T-helper 17 cell (primary cell): ENCODE data around the gene MVD. TPM values are rescaled to one million over a fixed set of nuclear protein-coding genes. Genes with fewer than 3 reads are reported as not detected.

Source experiments
- ATAC-seq: fragments of 150-1000 bp; cut with Tn5 transposase; 2 replicates; pipeline ENCODE4 v1.10.0; 2021; ENCODE audit warnings: mild to moderate bottlenecking, moderate library complexity
- DNase-seq, 3 donors: peaks; one replicate each; pipeline versions ENCODE4 v3.0.0 to v3.0.0-alpha.2; 2020 to 2021
- H3K9me3 ChIP-seq: one replicate; pipeline ENCODE4 v1.7.0; 2013; ENCODE audit warnings: low read length, mild to moderate bottlenecking; ENCODE audit not compliant: control insufficient read depth, poor library complexity, severe bottlenecking
- H3K27ac Mint-ChIP-seq: one replicate; pipeline ENCODE4 v1.8.0; 2022; ENCODE audit warnings: mild to moderate bottlenecking, moderate library complexity, mixed read lengths
- H3K27me3 Mint-ChIP-seq: one replicate; pipeline ENCODE4 v1.8.0; 2022; ENCODE audit warnings: mixed read lengths
- H3K36me3 Mint-ChIP-seq: one replicate; pipeline ENCODE4 v1.8.0; 2022; ENCODE audit warnings: low read depth, mixed read lengths
- H3K4me1 Mint-ChIP-seq: one replicate; pipeline ENCODE4 v1.8.0; 2022; ENCODE audit warnings: mild to moderate bottlenecking, mixed read lengths
- H3K4me3 Mint-ChIP-seq: one replicate; pipeline ENCODE4 v1.8.0; 2022; ENCODE audit warnings: mild to moderate bottlenecking, moderate library complexity, mixed read lengths
- total RNA-seq, 4 donors: library from RNA in 2 of 4; stranded (reverse) in 2 of 4; gene quantifications; one replicate each; pipeline ENCODE4 v1.2.3 and lab custom pipeline; 2022 to 2026

Gene MVD
- total RNA-seq, 2 donors from 2014 or later, result 40.4 to 72.8 TPM

DNA sequence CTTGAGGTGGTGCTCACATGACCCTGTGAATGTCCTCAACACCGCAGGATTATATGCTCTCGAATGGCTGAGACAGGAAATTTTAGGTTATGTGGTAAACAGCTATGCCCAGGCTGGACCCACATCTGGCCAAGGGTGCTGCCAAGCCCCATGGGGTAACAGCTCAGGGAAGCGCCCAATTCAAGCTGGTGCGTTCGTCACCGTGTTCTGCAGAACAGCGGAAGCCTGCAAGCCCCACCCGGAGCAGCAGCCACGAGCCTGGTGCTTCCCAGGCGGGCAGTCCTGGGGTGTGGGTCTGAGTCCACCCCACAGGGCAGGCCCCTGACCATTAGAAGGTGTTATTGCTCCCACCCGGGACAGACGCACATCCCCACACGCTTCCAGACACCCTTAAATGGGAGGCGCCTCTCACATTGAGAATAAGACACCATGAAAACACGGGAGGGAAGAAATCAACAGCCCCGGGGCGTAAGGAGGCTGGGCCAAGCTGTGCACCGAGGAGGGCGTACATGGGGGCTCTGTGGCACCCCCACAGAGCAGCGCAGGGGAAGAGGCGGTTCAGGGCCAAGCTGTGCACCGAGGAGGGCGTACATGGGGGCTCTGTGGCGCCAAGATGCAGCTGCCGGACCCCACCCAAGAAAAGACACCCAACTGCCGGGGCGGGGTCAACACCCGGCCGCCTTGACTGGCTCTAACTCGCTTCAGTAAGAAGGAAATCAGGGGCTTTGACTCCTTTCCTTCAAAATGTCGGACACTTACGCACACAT lies 9.1 kb downstream of the MVD start:
- peak overlapping the region; percentile 34 for H3K27ac Mint-ChIP-seq
- H3K4me3 Mint-ChIP-seq, result no peak overlapping the region
- H3K36me3 Mint-ChIP-seq, result peaks cover 3% of the 10 kb centered on the region
- no peaks in the 10 kb centered on the region for H3K9me3 ChIP-seq
- ATAC-seq, result no peak
- peaks cover 14% of the 10 kb centered on the region for H3K4me1 Mint-ChIP-seq
- H3K27me3 Mint-ChIP-seq, result no peaks in the 10 kb centered on the region
- no peak for DNase-seq

DNA sequence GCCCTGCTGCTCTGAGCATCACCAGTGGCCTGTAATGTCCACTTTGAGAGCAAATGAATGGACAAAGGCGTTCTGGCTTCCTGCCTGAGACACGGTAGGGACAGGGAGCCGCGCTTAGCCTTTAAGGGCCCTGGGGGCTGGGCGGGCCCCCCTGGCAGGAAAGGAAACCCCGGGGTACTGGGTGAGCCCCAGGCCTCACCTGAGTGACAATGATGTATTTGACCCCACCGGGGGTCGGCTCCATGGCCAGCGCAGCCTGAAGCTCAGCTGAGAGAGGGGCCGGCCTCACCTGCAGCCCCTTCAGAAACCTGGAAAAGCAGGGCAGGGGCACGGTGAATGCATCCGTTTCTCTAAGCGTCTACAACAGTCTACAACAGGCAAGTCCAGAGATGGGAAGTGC lies 9.8 kb downstream of the MVD start:
- Mint-ChIP-seq H3K4me3 (no peak overlapping the region), H3K27me3 (no peaks in the 10 kb centered on the region), H3K36me3 (peaks cover 3% of the 10 kb centered on the region), H3K27ac (peak overlapping the region; percentile 34), H3K4me1 (peaks cover 14% of the 10 kb centered on the region)
- ATAC-seq, result no peak
- H3K9me3 ChIP-seq, result no peaks in the 10 kb centered on the region
- no peak for DNase-seq

DNA sequence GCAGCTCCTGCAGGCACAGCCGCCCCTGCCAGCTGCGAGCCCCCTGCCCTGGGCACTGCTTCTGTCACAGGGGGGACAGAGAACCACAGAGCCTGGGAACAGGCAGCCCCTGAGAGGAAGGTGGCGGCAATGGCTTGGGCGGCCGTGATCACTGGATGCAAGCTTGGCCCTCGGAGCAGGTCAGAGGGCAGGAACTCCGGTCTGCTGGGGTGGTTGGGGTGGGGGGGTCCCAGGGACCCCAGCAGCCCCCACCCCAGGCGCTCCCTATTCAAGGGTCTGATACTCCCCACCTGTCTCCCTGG lies 10.2 kb downstream of the MVD start:
- ATAC-seq, result no peak
- no peak for DNase-seq
- H3K27me3 Mint-ChIP-seq, result no peaks in the 10 kb centered on the region
- peaks cover 14% of the 10 kb centered on the region for H3K4me1 Mint-ChIP-seq
- no peak overlapping the region for H3K4me3 Mint-ChIP-seq
- no peaks in the 10 kb centered on the region for H3K9me3 ChIP-seq
- no peak overlapping the region for H3K27ac Mint-ChIP-seq
- H3K36me3 Mint-ChIP-seq, result peaks cover 3% of the 10 kb centered on the region

DNA sequence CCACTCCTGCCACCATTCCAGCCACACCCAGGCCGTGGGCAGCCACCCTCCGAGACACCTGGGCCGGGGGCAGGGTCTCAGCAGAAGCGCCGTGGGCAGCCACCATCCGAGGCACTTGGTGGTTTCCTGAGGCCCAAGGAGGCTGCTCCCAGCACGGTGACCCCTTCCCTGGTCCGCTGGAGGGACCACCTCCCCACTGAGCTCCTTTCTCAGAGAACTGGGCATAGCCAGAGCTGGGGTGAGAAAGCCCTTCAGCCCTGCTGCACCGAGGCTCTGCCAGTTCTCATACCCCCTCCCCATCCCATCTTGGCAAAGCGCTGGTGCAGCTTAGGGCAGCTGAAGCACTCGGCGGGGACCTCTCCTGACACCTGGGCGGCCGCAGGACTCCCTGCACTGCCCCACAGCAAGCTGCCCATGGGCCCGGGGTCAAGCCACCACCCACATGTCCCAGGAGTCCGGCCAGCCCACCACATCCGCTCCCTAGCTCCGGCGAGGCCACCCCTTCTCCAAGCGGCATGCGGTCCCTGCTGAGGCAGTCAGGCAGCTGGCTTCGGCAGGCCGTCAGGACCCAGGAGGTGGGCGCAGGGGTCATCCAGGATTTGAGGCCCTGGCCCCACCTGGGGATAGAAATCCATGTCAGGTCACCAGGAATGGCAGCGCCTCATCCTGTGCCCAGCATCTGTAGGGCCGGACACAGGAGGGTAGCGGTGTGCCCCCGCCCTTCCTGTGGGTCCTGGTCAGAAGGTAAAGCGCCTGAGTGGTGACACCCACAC lies 10.7 kb downstream of the MVD start:
- H3K36me3 Mint-ChIP-seq, result peaks cover 3% of the 10 kb centered on the region
- no peak for ATAC-seq
- no peaks in the 10 kb centered on the region for H3K9me3 ChIP-seq
- peak overlapping the region; percentile 89 for H3K27ac Mint-ChIP-seq
- H3K4me1 Mint-ChIP-seq, result peaks cover 14% of the 10 kb centered on the region
- no peak for DNase-seq
- H3K4me3 Mint-ChIP-seq, result peak overlapping the region; percentile 92
- no peaks in the 10 kb centered on the region for H3K27me3 Mint-ChIP-seq

DNA sequence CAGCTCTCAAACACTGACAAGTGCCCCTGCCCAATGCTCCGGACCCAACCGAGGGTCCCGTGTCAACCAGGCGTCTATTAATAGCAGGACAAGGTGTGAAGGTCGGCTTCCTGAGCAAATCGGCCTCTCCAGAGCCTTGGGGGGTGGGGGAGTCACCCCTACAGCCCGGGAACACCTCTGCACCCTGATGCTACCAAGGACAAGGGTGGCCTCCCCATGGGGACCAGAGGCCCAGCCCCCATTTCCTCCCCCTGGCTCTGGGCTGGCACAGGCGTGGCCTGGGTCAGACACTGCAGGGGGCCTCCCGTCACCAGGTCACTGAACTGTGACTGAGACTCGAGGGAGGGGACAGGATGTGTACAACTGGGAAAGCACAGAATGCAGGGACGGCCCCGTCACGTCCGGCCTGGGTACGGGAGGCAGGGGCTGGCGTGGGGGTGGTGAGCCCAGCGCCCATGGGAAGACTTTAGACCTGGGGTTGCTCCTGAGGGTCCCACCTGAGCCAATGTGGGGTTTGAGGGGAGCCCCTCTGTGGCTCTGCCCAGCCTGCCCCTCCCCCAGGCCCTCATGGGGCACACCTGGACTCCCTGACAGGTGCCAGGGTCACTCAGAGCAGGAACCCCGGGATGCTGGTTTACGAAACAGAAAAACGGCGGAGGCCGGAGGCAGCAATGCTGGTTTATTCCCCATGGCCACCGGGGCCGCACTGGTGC lies 11.5 kb downstream of the MVD start:
- no peaks in the 10 kb centered on the region for H3K9me3 ChIP-seq

DNA sequence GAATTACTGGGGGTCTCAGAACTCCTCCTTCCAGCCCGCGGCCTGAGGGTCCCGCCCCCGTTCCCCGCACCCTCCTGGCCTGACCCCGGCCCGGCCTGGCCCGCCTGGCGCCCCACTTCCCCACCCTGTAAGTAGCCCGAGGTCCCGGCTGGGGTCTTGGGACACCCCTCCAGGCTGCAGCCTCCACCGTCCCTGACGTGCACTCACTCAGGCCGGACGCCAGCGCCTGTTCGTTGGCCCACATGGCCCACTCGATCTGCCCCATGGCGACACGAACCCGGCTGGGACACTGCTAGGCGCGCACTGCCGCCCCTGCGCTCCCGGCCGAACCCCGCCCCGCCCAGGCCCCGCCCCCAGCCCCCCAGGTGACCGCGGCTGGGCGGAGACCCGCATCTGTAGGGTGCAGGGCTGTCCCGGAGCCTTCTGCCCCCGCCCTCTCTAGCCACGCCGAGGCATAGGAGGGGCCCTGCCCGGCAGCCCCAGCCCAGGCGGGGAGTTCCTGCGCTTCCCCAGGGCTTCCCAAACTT lies 12.1 kb downstream of the MVD start, which contains the start of gene CYBA:
CYBA (minus strand) TSS at position 305 of the 527 bp plus-strand sequence; CDS start at position 265, 40 bp downstream.
- H3K9me3 ChIP-seq, result no peaks in the 10 kb centered on the region
- Mint-ChIP-seq H3K27ac (peak within 1 kb of the TSS; percentile 89), H3K27me3 (no peaks in the 10 kb centered on the region), H3K36me3 (peaks cover 3% of the 10 kb centered on the region), H3K4me3 (peak within 1 kb of the TSS; percentile 92), H3K4me1 (peaks cover 14% of the 10 kb centered on the region)
- ATAC-seq, result peak; percentile 88
- peak; percentile 74 to 78 (median 77) for DNase-seq

More for the DNA sequence above, 11.5 kb downstream of the MVD start:
- peaks cover 3% of the 10 kb centered on the region for H3K36me3 Mint-ChIP-seq
- ATAC-seq, result peak; percentile 76
- no peaks in the 10 kb centered on the region for H3K27me3 Mint-ChIP-seq
- H3K27ac Mint-ChIP-seq, result peak overlapping the region; percentile 89
- H3K4me3 Mint-ChIP-seq, result peak overlapping the region; percentile 92
- peaks cover 14% of the 10 kb centered on the region for H3K4me1 Mint-ChIP-seq
- peak; percentile 52 to 61 (median 56) for DNase-seq

DNA sequence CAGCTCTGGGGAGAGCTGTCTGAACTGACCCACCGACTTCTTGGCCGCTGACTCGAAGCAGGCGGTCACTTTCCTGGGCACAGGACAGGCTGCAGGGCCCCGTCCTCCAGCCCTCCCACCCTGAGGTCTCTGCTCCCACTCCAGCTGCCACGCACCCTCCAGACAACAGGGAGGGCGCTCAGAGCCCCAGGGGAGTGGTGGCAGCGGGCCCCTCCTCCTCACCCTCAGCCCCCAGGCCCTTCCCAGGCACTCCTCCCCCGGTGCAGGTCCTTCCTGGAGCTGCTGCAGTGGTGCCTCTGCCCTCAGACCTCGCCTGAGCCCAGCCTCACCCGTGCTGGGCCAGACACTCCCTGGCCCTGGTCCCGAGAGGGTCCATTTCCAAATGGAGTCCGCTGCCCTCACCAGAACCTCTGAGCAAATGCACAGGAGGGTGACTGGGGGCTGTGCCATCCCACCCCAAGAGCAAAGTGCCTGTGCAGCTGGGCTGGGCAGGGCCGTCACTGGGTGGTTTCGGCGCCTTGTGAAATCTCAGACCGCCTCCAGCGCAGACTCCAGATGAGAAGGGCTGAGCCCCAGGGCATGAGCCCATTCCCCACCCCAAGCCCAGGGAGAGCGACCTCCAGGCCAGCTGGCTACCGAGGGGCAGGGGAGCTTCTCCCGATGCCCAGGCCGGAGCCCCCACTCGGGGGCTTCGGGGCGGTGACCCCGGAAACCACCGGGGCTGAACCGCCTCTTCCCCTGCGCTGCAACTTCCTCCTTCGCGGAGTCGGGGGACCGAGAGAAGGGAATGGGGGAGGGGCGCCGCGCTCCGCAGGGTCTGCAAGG lies 12.8 kb downstream of the MVD start:
- ATAC-seq, result peak; percentile 16
- H3K4me3 Mint-ChIP-seq, result peak overlapping the region; percentile 92
- peaks cover 16% of the 10 kb centered on the region for H3K4me1 Mint-ChIP-seq
- DNase-seq, result no peak
- H3K27ac Mint-ChIP-seq, result peak overlapping the region; percentile 89
- no peaks in the 10 kb centered on the region for H3K9me3 ChIP-seq
- no peaks in the 10 kb centered on the region for H3K27me3 Mint-ChIP-seq
- H3K36me3 Mint-ChIP-seq, result peaks cover 2% of the 10 kb centered on the region

DNA sequence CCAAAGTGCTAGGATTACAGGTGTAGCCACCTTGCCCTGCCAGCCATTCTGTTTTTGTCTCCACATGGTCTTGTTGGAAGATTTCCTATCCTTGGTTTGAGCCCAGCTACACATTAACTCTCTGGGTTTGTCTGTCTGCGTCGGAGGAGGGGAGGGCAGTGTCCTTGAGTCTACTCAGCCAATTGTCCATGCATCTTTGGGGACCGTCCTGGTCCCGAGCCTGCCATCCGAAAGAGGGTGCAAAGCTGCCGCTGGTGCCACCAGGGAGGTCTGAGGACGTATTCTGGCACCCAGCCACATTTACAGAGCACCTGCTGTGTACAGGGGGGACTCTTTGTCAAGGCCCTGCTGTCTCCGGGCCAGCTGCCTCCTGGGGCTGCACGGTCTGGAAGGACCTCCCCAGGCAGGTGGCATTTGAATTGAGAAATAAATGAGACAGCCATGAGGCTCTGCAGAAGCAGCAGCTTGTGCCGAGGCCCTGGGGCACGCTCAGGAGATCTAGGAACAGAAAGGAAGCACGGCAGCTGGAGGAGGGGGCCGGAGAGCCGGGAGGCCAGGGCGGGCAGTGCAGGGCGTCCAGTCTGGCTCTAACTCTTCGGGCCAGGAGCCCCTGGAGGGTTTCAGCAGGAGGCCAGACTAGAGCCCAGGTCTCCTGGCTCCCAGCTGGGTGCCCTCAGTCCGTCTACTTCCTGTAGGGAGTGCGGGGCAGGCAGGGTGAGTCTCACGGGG lies 13.5 kb downstream of the MVD start:
- H3K27ac Mint-ChIP-seq, result peak overlapping the region; percentile 89
- H3K9me3 ChIP-seq, result no peaks in the 10 kb centered on the region
- H3K36me3 Mint-ChIP-seq, result no peaks in the 10 kb centered on the region
- peaks cover 23% of the 10 kb centered on the region for H3K4me1 Mint-ChIP-seq
- H3K27me3 Mint-ChIP-seq, result no peaks in the 10 kb centered on the region
- H3K4me3 Mint-ChIP-seq, result peak overlapping the region; percentile 92
- no peak for DNase-seq
- no peak for ATAC-seq

DNA sequence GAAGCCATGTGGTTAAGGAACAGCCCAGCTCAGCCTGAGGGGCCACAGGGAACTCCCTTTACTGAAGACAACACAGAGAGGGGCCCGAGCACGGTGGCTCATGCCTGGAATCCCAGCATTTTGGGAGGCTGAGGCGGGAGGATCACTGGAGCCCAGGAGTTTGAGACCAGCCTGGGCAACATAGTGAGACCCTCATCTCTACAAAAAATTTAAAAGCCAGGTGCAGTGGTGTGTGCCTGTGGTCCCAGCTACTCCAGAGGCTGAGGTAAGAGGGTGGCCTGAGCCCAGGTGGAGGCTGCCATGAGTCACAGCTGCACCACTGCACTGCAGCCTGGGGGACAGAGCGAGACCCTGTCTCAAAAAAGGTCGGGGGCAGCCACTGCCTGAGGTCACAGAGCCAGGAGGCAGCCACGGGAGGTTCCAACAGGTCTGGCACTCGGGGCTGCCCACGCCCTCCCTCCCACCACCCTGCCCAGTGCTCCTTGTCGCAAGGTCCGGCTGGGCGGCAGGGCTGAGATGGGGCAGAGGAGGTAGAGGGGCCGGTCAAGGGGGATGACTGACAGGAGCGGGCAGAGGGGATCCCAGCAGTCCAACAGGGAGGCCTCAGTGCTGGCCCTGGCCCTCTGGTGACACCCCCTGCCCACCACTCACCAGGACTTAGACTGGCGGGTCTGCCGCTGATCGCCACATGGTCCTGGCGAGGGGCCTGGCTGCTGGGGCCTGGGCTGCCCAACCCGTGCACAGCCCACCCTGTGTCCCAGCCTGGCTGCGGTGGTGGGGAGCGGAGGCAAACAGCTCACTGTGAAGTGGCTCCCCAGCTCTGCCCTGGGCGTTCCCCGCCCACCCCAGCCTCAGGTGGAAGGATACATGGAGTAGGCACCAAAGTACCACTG lies 15.5 kb downstream of the MVD start:
- no peak overlapping the region for H3K4me3 Mint-ChIP-seq
- ATAC-seq, result no peak
- no peaks in the 10 kb centered on the region for H3K9me3 ChIP-seq
- no peak overlapping the region for H3K27ac Mint-ChIP-seq
- peaks cover 20% of the 10 kb centered on the region for H3K4me1 Mint-ChIP-seq
- no peaks in the 10 kb centered on the region for H3K27me3 Mint-ChIP-seq
- no peaks in the 10 kb centered on the region for H3K36me3 Mint-ChIP-seq
- DNase-seq, result no peak

DNA sequence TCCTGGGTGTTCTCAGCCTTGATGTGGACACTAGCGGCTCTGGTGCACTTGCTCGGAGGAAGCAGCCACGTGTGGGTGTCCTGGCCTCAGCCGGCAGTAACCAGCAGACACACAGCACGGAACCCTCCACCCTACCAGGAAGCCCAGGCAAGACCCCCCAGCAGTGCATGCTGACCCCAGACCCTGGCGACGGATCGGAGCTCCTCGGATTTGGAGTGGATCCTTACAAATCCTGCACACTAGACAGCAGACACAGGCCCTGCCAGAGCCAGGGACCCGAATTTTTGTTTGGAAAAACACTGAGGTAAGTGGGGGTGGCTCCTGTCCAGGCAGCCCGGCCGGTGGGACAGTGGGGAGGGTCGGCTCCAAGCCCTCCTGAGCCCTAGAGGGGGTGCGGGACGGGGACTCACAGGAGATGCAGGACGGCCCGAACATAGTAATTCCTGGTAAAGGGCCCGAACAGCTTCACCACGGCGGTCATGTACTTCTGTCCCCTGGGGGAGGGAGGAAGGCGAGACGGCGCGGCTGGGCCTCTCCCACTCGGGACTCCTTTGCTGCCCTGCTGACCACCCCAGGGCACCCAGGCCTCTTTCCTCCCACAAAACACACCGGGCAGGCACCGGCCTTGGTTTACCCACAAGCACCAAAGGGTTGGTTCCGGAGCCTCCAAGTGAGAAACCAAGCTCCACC lies 16.4 kb downstream of the MVD start:
- no peak for ATAC-seq
- H3K36me3 Mint-ChIP-seq, result no peaks in the 10 kb centered on the region
- no peak overlapping the region for H3K4me3 Mint-ChIP-seq
- H3K27me3 Mint-ChIP-seq, result no peaks in the 10 kb centered on the region
- no peaks in the 10 kb centered on the region for H3K9me3 ChIP-seq
- DNase-seq, result no peak
- H3K4me1 Mint-ChIP-seq, result peaks cover 21% of the 10 kb centered on the region
- no peak overlapping the region for H3K27ac Mint-ChIP-seq

DNA sequence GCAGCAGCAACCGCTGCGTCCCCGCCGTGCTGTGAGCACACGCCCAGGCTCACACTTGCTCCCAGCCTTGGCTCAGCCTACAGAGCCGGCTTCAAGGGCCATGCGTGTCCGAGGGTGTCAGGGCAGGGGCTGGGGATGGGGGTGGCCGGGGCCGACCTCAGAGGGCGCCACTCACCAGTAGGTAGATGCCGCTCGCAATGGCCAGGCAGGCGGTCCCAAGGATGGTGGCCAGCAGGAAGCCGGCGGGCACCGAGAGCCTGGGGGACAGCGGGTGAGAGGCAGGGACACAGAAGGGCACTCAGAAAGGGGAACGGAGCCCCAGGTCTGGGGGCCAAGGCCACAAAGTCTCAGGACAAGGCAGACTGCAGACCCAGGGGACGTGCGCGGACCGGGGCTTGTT lies 16.9 kb downstream of the MVD start:
- DNase-seq (no peak), ATAC-seq (no peak)
- Mint-ChIP-seq H3K4me3 (no peak overlapping the region), H3K4me1 (peaks cover 19% of the 10 kb centered on the region), H3K27me3 (no peaks in the 10 kb centered on the region), H3K27ac (no peak overlapping the region), H3K36me3 (no peaks in the 10 kb centered on the region)
- no peaks in the 10 kb centered on the region for H3K9me3 ChIP-seq
